Stimulated activated CD8-positive, alpha-beta memory T cell treated with anti-CD3 and anti-CD28 coated beads, Interleukin-12 subunit alpha, Interleukin-12 subunit beta, amount 100 ng/mL, for 24 hours (primary cell): ENCODE results near the gene KCNK7.

ENCODE experiments used
- DNase-seq: peaks from one replicate; pipeline ENCODE4 v3.0.0-alpha.2; 2020; ENCODE audit errors: extremely low read depth

KCNK7 gene

DNA sequence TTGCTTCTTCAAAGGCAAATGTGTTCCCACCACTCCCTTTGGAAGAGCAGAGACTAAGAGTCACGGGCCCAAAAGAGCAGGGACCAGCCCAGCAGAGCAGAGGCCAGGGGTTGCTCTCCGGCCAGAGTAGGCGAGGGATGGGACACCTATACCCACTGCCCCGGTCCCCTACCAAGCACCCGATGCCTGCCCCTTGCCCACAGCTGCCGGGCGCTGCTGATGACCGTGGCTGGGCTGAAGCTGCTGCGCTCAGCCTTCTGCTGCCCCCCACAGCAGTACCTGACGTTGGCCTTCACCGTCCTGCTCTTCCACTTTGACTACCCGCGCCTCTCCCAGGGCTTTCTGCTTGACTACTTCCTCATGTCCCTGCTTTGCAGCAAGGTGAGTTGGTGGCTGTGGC lies 31.6 kb upstream of the KCNK7 start:
- DNase-seq: no peak

DNA sequence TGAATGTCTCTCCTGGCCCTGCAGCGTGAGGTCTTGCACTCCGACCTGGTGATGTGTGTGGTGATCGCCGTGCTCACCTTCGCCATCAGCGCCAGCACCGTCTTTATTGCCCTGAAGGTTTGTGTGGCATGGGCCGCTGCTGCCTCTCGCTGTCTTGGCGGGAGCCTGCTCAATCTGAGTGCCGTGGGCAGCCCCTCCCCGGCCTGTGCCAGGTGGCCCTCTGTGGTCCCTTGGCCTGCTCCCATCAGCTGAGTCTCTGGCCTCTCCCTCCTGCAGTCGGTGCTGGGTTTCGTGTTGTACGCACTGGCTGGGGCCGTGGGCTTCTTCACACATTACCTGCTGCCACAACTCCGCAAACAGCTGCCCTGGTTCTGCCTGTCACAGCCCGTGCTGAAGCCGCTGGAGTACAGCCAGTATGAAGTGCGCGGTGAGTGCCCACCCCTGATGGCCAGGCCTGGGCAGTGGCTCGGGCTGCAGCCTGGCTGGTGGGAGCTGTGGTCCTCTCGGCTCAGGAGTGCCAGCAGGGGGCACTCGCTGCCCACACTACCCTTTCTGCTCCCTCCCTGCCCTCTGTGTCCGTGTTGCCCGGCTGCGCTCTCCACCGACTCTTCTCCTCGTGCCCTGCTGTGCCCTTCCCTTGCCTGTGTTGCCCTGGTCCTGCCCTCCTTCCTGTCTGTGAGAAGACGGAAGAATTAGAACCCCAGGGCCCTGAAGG lies 30.2 kb upstream of the KCNK7 start:
- no peak for DNase-seq

DNA sequence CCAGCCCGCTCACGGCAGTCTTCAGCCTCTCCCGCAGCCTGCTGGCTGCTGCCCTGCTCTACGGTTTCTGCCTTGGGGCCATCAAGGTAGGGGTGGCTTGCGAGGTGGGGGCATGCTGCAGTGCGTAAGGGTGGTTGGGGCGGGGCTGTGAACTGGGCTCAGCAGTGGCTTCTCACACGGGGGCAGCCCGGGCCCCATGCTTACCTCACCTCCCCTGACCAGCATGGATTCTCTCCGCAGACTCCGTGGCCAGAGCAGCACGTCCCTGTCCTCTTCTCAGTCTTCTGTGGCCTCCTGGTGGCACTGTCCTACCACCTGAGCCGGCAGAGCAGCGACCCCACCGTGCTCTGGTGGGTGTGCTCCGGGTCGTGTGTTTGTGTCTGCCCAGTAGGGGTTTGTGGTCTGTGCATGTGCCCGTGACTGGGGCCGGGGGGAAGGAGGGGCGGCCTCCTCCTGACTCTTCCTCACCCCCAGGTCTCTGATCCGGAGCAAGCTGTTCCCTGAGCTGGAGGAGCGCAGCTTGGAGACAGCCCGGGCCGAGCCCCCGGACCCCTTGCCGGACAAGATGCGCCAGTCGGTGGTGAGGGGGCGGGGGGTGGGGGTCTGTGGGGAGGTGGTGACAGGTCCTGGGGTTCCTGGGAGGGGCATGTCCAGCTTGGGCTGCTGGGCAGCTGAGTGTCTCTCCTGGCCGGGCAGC lies 29.5 kb upstream of the KCNK7 start:
- no peak for DNase-seq

DNA sequence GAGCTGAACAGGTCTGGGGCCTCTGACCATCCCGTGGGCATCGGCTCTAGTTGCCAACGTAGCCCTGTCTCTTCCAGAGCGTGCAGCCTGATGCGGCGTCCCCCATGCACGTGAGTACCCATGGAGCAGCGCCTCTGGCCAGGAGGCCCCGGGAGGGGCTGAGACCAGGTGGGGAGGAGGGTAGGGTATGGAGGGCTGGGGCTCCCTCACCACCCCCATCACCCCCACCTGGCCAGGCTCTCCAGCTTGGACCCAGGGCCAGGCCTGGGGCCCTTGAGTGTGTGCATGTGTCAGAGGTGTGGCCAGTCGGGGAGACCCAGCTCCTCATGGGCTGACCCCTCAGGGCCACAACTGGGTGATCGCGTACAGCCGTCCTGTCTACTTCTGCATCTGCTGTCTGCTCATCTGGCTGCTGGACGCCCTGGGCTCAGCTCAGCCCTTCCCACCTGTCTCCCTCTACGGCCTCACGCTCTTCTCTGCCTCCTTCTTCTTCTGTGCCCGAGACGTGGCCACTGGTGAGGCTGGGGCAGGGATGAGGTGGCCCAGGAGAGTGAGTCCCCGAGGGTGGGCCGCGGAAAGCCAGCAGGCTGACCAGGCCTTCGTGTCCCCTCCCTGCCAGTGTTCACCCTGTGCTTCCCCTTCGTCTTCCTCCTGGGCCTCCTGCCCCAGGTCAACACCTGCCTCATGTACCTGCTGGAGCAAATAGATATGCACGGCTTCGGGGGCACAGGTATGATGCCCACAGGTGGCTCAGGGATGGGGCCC lies 28.4 kb upstream of the KCNK7 start:
- no peak for DNase-seq

DNA sequence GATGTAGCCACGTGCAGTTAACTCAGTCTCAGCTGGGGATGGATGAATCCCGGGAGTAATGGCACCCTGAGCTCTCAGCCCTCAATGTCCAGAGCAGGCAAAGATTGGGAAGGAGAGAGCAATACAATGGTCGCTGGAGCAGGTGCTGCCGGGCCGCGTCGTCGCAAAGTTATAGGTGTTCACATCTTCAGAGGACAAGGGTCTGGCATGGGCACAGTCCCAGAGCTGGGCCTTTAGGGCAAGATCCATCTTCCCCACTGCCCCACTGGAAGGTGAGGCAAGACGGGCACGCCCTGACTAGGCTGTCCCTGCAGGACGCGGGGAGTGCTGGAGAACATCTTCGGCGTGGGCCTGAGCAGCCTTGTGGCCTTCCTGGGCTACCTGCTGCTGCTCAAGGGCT lies 27.6 kb upstream of the KCNK7 start:
- DNase-seq: no peak

DNA sequence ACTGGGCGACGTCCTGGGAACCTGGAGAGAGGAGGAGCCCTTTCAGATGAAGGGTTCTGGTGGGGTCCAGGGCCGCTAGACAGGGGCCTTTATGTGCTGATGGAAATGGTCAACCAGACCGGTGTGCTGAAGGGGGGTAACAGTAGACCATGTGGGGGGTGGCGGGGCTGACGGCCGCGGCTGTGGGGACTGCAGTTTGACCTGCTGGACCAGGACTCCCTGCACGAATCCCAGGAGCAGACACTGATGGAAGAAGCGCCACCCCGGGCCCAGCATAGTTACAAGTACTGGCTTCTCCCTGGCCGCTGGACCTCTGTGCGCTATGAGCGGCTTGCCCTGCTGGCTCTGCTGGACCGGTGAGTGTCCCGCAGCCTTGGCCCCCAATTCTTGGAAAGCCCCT lies 26.4 kb upstream of the KCNK7 start:
- no peak for DNase-seq

DNA sequence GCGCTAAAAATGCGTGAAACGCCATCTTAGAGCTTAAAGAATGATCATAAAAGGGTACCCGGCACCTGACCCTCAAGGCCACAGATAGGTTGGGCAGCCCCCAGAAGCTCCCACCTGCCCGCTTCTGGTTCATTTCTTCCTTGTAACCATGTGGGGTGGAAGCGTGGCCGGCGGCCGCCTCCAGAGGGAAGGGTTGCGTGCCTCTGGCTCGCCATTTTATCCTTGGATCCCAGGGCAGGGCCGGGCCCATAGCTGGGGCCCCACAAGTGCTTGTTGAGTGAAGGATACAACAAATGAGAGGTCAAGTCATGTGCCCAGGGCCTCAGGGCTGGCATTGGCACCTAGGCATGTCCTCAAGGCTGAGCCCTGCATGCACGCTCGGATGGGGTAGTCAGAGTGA lies 25.9 kb upstream of the KCNK7 start:
- DNase-seq: no peak

DNA sequence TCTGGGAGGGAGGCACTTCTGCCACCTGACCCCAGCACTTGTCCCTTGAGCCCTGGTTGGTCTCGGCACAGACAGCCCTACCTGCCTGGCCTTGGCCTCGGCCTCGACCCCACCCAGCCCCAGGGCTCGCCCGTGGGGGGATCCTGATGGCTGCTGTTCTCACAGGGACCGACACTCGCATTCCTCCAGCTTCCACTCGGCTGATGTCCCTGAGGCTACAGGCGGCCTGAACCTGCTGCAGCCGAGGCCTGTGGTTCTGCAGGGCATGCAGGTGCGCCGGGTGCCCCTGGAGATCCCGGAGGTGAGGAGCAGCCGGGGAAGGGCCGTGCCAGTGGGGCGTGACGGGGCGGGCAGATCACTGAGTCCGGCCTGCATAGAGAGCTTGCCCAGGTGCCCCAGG lies 25.1 kb upstream of the KCNK7 start:
- no peak for DNase-seq

DNA sequence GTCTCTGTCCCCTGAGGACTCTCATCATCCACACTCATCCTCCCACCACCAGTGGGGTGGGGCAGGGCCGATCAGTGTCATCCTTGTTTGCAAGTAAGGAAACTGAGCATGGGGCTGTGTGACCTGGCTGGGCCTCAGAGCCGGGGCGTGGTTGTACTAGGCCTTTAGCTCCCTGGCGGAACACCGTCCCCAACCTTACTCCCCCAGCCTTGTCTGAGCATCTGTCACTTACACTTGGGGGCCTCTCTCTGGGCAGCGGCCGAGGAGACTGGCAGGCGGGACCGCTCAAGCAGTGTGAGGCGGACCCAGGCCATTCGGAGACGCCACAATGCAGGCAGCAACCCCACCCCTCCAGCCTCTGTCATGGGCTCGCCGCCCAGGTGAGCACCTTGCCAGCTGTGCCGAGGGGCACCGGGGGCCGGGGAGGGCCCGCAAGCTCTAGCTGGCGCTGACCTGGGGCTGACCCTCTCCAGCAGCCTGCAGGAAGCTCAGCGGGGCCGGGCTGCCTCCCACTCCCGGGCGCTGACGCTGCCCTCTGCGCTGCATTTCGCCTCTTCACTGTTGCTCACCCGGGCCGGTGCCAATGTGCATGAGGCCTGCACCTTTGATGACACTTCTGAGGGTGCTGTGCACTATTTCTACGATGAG lies 23.8 kb upstream of the KCNK7 start:
- no peak for DNase-seq

DNA sequence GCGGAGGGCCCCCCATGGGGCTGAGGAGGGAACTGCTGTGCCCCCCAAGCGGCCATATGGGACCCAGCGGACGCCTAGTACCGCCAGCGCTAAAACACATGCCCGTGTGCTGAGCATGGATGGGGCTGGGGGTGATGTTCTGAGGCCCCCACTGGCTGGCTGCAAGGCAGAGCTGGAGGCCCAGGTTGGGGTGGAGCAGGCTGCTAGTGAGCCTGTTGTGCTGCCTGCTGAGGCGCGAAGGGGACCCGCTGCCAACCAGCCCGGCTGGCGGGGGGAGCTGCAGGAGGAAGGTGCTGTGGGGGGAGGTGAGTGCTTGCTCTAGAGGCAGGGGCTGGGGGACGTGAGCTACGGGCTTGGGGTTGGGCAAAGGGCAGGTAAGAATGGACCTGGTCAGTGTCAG lies 23.2 kb upstream of the KCNK7 start:
- DNase-seq: no peak

DNA sequence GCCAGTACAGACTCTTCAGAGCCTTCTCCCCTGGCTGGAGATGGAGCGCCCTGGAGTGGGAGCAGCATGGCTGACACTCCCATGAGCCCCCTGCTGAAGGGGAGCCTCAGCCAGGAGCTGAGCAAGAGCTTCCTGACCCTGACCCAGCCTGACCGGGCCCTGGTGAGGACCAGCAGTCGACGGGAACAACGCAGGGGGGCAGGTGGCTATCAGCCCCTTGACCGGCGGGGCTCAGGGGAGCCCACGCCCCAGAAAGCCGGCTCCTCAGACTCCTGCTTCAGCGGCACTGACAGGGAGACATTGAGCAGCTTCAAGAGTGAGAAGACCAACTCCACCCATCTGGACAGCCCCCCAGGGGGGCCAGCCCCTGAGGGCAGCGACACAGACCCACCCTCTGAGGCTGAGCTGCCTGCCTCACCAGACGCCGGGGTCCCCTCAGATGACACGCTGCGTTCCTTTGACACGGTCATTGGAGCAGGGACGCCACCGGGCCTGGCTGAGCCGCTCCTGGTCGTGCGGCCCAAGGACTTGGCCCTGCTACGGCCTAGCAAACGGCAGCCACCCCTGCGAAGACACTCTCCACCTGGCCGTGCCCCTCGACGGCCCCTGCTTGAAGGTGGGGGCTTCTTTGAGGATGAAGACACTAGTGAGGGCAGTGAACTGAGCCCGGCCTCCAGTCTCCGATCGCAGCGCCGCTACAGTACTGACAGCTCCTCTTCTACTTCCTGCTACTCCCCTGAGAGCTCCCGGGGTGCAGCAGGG lies 22.6 kb upstream of the KCNK7 start:
- no peak for DNase-seq

DNA sequence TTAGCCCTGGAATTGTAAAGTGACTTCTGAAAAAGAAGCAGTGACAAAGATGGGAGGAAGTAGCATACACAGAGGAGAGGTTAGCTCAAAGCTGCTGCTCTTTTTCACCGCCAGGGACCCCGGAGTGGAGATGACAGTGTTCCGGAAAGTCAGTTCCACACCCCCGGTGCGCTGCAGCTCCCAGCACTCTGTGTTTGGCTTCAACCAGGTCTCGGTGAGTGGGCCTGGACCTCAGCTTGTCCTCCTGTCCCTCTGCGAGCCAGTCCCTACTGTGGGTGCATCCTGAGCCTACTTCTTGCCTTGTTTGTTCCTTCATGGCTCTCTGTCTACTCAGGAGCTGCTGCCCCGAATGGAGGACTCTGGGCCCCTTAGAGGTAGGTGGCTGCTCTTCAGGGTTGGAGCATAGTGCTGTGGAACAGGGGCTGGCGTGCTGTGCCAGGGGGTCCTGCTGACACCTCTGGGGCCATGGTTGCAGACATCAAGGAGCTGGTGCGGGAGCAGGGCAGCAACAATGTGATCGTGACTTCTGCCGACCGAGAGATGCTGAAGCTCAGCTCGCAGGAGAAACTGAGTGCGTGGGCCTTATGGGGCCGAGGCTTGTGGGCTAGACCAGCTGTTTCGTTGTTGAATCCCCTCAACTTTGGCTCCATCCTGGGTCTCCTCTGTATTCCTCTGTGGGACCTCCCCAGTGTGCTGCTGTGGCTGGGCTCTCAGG lies 21.7 kb upstream of the KCNK7 start:
- DNase-seq: no peak

DNA sequence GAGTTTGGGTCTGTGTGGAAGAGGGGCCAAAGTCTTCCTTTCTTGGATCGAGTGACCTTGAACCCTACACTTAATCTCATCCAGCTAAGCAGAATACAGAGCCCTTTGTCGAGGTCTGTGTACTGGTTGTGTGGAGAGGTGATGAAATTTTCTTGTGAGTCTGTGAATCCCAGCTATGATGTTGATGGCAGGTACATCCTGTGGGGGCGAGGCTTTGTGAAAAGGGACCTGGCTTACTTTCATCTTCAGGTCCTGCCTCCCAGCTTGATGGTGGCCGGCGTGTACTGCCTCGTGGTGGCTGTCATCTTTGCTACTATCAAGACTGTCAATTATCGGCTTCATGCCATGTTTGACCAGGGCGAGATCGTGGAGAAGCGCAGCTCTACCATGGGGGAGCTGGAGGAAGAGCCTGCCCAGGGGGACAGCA lies 21.0 kb upstream of the KCNK7 start:
- DNase-seq: no peak

DNA sequence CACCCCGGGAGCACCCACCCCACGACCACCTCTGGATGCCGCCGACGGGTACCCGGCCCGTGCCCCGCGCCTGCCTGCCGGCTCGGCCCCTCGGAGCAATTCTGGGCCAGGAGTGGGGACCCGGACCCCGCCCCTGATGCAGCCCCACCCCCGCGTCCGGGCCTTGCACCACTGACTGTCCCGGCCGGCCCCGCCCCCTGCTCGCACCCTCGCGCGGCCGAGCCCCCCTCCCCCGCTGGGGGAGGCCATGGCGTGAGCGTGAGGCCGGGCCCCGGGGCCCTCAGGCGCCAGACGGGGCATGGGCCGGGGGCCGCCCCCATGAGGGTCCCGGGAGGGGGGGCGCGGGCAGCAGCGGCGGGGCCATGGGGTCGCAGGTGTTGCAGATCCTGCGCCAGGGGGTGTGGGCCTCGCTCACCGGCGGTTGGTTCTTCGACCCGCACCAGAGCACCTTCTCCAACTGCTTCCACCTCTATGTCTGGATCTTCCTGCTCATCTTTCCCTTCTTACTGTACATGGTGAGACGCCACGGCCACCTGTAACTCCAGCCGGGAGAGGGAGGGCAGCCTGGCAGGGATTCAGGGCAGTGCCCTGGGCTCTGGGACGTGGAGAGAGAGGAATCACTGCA lies 20.5 kb upstream of the KCNK7 start:
- no peak for DNase-seq

DNA sequence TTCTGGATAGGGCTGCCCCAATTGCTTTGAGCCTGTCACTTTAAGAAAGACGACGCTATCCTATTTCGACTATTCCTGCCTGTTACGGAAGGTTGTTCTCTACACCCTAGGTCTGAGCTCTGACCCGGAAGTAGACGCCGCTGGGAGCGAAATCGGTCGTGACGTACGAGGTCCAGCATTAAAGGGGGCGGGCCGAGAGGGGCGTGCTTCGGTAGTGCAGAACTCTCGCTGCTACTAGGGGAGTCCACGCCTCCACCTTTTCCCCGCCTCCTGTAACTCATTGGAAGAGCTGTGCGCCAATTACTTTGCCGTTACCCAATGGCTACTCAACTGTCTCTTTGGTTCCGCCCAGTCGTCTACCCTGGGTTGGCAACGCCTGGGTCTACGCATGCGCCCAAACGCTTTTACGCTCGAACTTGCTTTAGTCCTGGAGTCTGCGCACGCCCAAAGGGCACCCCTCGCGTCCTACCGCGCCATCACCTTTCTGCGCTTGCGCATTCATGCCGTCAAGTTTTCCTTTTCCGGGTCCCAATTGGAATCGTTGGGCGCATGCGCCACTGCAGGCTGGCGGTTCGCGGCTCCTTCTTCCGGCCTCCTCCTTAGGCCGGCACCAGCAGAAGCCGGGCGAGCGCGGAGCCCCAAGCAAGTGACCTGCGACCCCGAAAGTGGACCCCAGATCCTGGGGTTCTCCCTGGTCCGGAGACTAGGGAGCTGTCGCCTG lies 19.8 kb upstream of the KCNK7 start, which contains the start of gene PCNX3:
PCNX3 (plus strand) TSS at position 548 of the 721 bp plus-strand sequence. CDS start 536 bp downstream, outside the sequence.
- peak; percentile 99 for DNase-seq

DNA sequence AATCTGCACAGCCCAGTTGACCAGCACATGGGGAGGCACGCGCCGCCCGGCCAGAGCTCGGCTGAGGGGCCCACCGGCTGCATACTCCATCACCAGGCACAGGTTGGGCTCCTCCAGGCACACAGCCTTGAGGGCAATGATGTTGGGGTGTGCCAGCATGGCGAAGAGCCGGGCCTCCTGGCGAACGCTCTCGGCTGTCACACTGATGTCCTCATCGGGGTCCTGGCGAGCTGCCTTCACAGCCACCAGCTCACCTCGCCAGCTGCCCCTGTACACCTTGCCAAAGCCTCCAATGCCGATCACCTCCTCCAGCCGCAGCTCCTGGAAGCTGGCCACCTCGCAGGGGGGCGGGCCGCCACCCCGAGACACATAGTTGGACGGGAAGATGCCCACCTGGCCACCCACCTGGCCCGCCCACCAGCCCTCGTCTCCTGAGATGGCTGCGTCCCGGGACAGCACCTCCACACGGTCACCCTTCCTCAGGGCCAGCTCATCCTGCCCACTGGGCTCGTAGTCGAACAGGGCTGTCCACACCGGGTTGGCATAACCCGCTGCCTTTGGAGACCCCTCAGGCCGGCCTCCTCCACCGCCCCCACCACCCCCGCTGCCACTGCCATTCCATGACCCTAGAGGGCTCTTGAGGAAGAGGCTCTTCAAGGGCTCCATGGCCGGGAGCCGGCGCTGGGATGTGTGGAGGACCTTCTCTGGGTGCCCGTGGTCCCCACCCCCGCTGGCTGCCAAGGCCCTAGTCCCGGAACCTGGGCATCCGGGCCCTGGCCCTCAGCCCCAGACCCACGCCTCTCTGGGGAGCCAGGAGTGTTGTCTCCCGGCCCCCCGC lies 17.7 kb upstream of the KCNK7 start:
- DNase-seq: no peak

DNA sequence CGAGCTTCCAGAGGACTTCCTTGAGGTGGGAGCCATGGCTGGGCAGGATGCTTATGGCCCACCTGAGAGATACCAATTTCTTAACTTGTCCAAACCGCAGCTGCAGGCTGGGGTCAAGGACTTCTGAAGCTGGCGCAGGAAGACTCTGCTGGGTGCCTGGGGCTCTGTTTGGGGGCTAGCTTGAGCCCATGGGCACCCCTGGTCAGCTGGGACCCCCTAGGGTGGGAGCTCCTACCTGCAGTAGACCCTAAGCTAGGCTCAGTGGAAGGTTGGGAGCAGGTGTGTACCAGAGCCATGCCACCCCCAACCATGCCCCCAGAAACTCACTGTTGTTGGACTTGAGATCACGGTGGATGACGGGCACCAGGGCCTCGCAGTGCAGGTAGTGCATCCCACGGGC lies 17.1 kb upstream of the KCNK7 start:
- no peak for DNase-seq

DNA sequence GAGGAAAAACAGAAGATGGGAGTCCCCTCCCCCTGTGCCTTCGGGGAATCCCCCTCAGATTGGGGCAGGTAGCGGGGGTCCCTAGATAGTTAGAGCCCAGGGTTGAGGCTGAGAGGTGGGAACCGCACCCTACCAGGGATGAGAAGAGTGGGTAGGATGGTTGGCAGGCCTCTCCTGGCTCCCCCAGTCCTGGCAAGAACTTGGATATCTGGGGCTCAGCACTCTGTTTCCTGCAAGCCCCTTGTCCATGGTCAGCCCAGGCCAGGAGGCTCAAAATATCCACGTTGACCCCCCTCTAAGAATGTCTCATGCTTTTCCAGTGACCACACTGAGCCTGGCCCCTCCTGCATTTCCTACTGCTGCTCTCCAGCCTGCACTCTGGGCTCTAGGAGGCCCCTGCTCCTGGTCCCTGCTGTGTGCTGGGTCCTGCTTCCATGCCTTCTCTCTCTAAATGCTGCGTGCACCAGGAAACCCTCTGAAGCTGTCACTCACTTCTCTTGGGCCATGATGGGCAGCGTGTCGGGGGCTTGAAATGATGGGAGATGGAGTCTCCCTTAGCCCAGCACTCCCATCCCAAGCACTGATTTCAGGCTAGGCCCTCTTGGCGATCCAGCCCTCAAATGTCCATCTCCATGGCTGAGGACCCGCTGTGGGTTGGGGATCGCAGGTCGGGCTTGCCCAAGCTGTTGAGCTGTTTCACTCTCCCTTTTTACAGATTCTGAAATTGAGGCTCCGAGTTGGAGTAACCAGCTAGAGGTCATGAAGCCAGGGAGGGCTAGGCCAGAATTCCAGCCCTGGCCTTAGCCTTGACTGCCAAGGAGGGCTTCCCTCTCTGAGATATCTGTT lies 16.4 kb upstream of the KCNK7 start:
- no peak for DNase-seq
